Mucosa of stomach (tissue), 1 donor: ENCODE measurements around the gene MYO18B.

ENCODE experiments used
- H3K27me3 ChIP-seq: one replicate; pipeline ENCODE4 v1.7.0; 2013; ENCODE audit warnings: mild to moderate bottlenecking, low read length; ENCODE audit not compliant: control insufficient read depth, insufficient read depth
- H3K36me3 ChIP-seq: one replicate; pipeline ENCODE4 v1.7.0; 2013; ENCODE audit warnings: low read length; ENCODE audit not compliant: control insufficient read depth, insufficient read depth
- H3K4me1 ChIP-seq: one replicate; pipeline ENCODE4 v1.7.0; 2013; ENCODE audit warnings: mild to moderate bottlenecking, low read length; ENCODE audit not compliant: control insufficient read depth, insufficient read depth
- H3K4me3 ChIP-seq: one replicate; pipeline ENCODE4 v1.7.0; 2013; ENCODE audit warnings: low read length
- H3K9ac ChIP-seq: one replicate; pipeline ENCODE4 v1.7.0; 2013; ENCODE audit warnings: mild to moderate bottlenecking, low read length, moderate library complexity
- H3K9me3 ChIP-seq: one replicate; pipeline ENCODE4 v1.7.0; 2013; ENCODE audit warnings: mild to moderate bottlenecking, low read length, moderate library complexity; ENCODE audit not compliant: control insufficient read depth
- donor health status: Pancreatic carcinoma.

The MYO18B gene

GRCh38 chr22:25741692-25742626, at the start of gene MYO18B:
MYO18B (plus strand) TSS chr22:25742188; CDS start chr22:25761093, 18,905 bp downstream.
- Histone ChIP-seq H3K9me3 (no peaks in the 10 kb centered on the region), H3K4me1 (no peaks in the 10 kb centered on the region), H3K9ac (no peak within 1 kb of the TSS), H3K27me3 (no peaks in the 10 kb centered on the region), H3K4me3 (no peak within 1 kb of the TSS), H3K36me3 (no peaks in the 10 kb centered on the region)

- Histone ChIP-seq H3K9ac (no peak overlapping the region), H3K36me3 (no peaks in the 10 kb centered on the region), H3K4me3 (no peak overlapping the region)
These were observed 49.4 kb upstream of the MYO18B start for GRCh38 chr22:25692397-25693267.

GRCh38 chr22:25693268-25693565, 48.8 kb upstream of the MYO18B start:
- no peak overlapping the region for H3K4me3 ChIP-seq
- H3K9ac ChIP-seq = no peak overlapping the region
- no peaks in the 10 kb centered on the region for H3K4me1 ChIP-seq
- H3K27me3 ChIP-seq = no peaks in the 10 kb centered on the region
- no peaks in the 10 kb centered on the region for H3K9me3 ChIP-seq
- no peaks in the 10 kb centered on the region for H3K36me3 ChIP-seq

More at GRCh38 chr22:25692397-25693267, 49.4 kb upstream of the MYO18B start:
- Histone ChIP-seq H3K4me1 (no peaks in the 10 kb centered on the region), H3K9me3 (no peaks in the 10 kb centered on the region), H3K27me3 (no peaks in the 10 kb centered on the region)

- H3K4me1 ChIP-seq = no peaks in the 10 kb centered on the region
- no peaks in the 10 kb centered on the region for H3K27me3 ChIP-seq
- no peak overlapping the region for H3K9ac ChIP-seq
- no peaks in the 10 kb centered on the region for H3K9me3 ChIP-seq
- no peak overlapping the region for H3K4me3 ChIP-seq
- no peaks in the 10 kb centered on the region for H3K36me3 ChIP-seq
These were observed 47.6 kb upstream of the MYO18B start for GRCh38 chr22:25694196-25694907.

GRCh38 chr22:25695146-25695545, 46.8 kb upstream of the MYO18B start:
- Histone ChIP-seq H3K9ac (no peak overlapping the region), H3K9me3 (no peaks in the 10 kb centered on the region), H3K4me1 (no peaks in the 10 kb centered on the region), H3K27me3 (no peaks in the 10 kb centered on the region), H3K36me3 (no peaks in the 10 kb centered on the region), H3K4me3 (no peak overlapping the region)

- Histone ChIP-seq H3K9ac (no peak overlapping the region), H3K36me3 (no peaks in the 10 kb centered on the region), H3K4me3 (no peak overlapping the region), H3K4me1 (no peaks in the 10 kb centered on the region), H3K27me3 (no peaks in the 10 kb centered on the region), H3K9me3 (no peaks in the 10 kb centered on the region)
These were observed 45.2 kb upstream of the MYO18B start for GRCh38 chr22:25696763-25697162.

- H3K9ac ChIP-seq = no peak overlapping the region
- H3K36me3 ChIP-seq = no peaks in the 10 kb centered on the region
- H3K4me3 ChIP-seq = no peak overlapping the region
- H3K9me3 ChIP-seq = no peaks in the 10 kb centered on the region
- no peaks in the 10 kb centered on the region for H3K4me1 ChIP-seq
- H3K27me3 ChIP-seq = no peaks in the 10 kb centered on the region
These were observed 44.8 kb upstream of the MYO18B start for GRCh38 chr22:25697181-25697664.

GRCh38 chr22:25697978-25698377, 44.0 kb upstream of the MYO18B start:
- H3K36me3 ChIP-seq = no peaks in the 10 kb centered on the region
- no peaks in the 10 kb centered on the region for H3K9me3 ChIP-seq
- no peaks in the 10 kb centered on the region for H3K4me1 ChIP-seq
- H3K9ac ChIP-seq = no peak overlapping the region
- no peaks in the 10 kb centered on the region for H3K27me3 ChIP-seq
- H3K4me3 ChIP-seq = no peak overlapping the region

GRCh38 chr22:25698461-25698860, 43.5 kb upstream of the MYO18B start:
- H3K36me3 ChIP-seq = no peaks in the 10 kb centered on the region

GRCh38 chr22:25698978-25699377, 43.0 kb upstream of the MYO18B start:
- no peaks in the 10 kb centered on the region for H3K4me1 ChIP-seq
- H3K4me3 ChIP-seq = no peak overlapping the region
- no peak overlapping the region for H3K9ac ChIP-seq
- no peaks in the 10 kb centered on the region for H3K27me3 ChIP-seq
- H3K9me3 ChIP-seq = no peaks in the 10 kb centered on the region
- H3K36me3 ChIP-seq = no peaks in the 10 kb centered on the region

More at GRCh38 chr22:25698461-25698860, 43.5 kb upstream of the MYO18B start:
- no peak overlapping the region for H3K4me3 ChIP-seq
- H3K4me1 ChIP-seq = no peaks in the 10 kb centered on the region
- H3K27me3 ChIP-seq = no peaks in the 10 kb centered on the region
- no peak overlapping the region for H3K9ac ChIP-seq
- no peaks in the 10 kb centered on the region for H3K9me3 ChIP-seq

- Histone ChIP-seq H3K4me1 (no peaks in the 10 kb centered on the region), H3K36me3 (no peaks in the 10 kb centered on the region), H3K9ac (no peak overlapping the region), H3K4me3 (no peak overlapping the region), H3K9me3 (no peaks in the 10 kb centered on the region), H3K27me3 (no peaks in the 10 kb centered on the region)
These were observed 40.8 kb upstream of the MYO18B start for GRCh38 chr22:25701056-25701780.
